Tibial nerve (tissue), 4 donors: ENCODE measurements around the gene AURKA. TPM values are rescaled to one million over a fixed set of nuclear protein-coding genes. Genes with fewer than 3 reads are reported as not detected.

Experiments
- DNase-seq, 2 donors: peaks; one replicate each; pipeline ENCODE4 v3.0.0-alpha.2; 2019; ENCODE audit warnings: low spot score in 2 of 2
- H3K27ac ChIP-seq, 4 donors: fragments of 200-600 bp; sonication (generic) in 3 of 4; one replicate each; pipeline ENCODE4 v1.5.1; 2017 to 2019; ENCODE audit warnings: mild to moderate bottlenecking in 1 of 4
- H3K27me3 ChIP-seq, 2 donors: fragments of 200-600 bp; sonication (generic) in 1 of 2; one replicate each; pipeline versions ENCODE4 v1.5.1 to v1.6.0; 2017 to 2019
- H3K36me3 ChIP-seq, 3 donors: fragments of 200-600 bp; sonication (generic); one replicate each; pipeline ENCODE4 v1.5.1; 2018 to 2019
- H3K4me1 ChIP-seq, 4 donors: fragments of 200-600 bp; sonication (generic) in 3 of 4; one replicate each; pipeline ENCODE4 v1.5.1; 2017 to 2019
- H3K4me3 ChIP-seq, 4 donors: fragments of 200-600 bp; sonication (generic) in 3 of 4; one replicate each; pipeline ENCODE4 v1.5.1; 2017 to 2019; ENCODE audit warnings: mild to moderate bottlenecking in 1 of 4, moderate library complexity in 1 of 4
- H3K9me3 ChIP-seq, 4 donors: fragments of 200-600 bp; sonication (generic) in 3 of 4; one replicate each; pipeline ENCODE4 v1.5.1; 2017 to 2019
- EP300 ChIP-seq, 2 donors: sonication (generic); formaldehyde crosslinking; IDR thresholded peaks; one replicate each; pipeline ENCODE4 v1.6.1; 2017; ENCODE audit warnings: antibody characterized with exemption in 2 of 2, mild to moderate bottlenecking in 1 of 2
- POLR2A ChIP-seq, 2 donors: fragments of 450-650 bp; IDR thresholded peaks; one replicate each; pipeline ENCODE4 v1.6.1; 2017; ENCODE audit warnings: antibody characterized with exemption in 2 of 2, mild to moderate bottlenecking in 2 of 2, moderate library complexity in 2 of 2
- WGBS, 2 donors: methylation state at CpG; one replicate each; pipeline ENCODE4 v1.1.5; 2018; 5-methylcytosine and 5-hydroxymethylcytosine counted together
- total RNA-seq, 4 donors: library from RNA; depleted of rRNA; stranded (reverse); fragments of >200 nt; gene quantifications; one replicate each; pipeline ENCODE4 v1.1.0, GENCODE V29; 2016
- TF ChIP-seq, protein P1 (sequence below), 5 experiments: fragments of 200-600 bp in 3 of 5; fragments of 450-650 bp in 2 of 5; sonication (generic) in 3 of 5; IDR thresholded peaks; one replicate each; pipeline ENCODE4 v1.5.1; 2016 to 2019; ENCODE audit warnings: antibody characterized with exemption in 5 of 5, mild to moderate bottlenecking in 3 of 5, moderate library complexity in 2 of 5

The AURKA gene
- 1 to 10 TPM in 3 of 4 donors, under 1 TPM in 1; 0.42 to 4.3 (median 1.7) TPM for total RNA-seq

DNA sequence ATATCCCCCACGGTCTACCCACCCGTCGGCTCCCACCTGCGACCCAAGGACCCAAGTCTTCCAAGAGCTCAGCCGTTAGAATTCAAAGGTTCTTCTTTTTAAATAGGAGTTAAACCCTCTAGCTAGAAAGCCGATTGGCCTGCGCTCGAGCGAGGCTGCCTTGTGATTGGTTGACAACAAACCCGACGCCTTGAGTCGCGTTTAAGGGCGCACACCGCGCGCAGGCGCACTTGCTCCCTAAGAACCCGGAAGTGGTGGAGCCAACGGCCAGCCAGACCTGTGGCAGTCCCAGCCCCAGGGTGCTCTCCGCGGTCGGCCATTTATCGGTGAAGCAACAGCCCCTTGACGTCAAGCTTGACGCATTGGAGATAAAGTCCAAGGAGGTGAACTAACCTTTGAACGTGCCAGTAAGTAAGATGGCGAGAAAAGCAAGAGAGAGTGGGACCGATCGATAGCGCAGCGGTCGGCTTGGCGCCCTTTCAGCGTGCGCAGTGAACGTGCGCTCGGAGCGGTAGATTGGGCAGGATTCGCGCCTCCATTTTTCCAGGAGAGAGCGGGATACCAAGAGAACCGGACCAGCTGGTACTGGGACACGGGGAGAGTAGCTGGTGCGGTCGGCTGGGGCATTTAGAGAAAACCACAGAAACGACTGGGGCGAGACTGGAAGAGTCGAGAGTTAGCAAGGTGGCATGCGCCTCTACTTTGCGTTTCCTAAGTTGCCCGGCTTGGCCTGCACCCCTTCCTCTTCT, at the start of gene AURKA, which contains the start of gene CSTF1:
TSS of gene AURKA (minus strand) at position 84 of the 749 bp plus-strand sequence. CDS start 4,018 bp downstream, outside the sequence.
TSS of gene CSTF1 (plus strand) at position 514 of the 749 bp plus-strand sequence. CDS start 2,908 bp downstream, outside the sequence.
- Histone ChIP-seq H3K36me3 (peaks cover 0 to 23% (median 15%) of the 10 kb centered on the region in 3 donors), H3K27me3 (no peaks in the 10 kb centered on the region), H3K27ac (peak within 1 kb of the TSS; percentile 49 to 90 (median 81)), H3K4me1 (peaks cover 0 to 31% (median 20%) of the 10 kb centered on the region in 4 donors), H3K4me3 (peak within 1 kb of the TSS; percentile 64 to 73 (median 68)), H3K9me3 (no peaks in the 10 kb centered on the region)
- 0 to 1% methylated on average over 46 to 53 of the region's 53 CpGs for WGBS, 2 donors
- DNase-seq = peak; percentile 97
- TF ChIP-seq, protein P1, sequence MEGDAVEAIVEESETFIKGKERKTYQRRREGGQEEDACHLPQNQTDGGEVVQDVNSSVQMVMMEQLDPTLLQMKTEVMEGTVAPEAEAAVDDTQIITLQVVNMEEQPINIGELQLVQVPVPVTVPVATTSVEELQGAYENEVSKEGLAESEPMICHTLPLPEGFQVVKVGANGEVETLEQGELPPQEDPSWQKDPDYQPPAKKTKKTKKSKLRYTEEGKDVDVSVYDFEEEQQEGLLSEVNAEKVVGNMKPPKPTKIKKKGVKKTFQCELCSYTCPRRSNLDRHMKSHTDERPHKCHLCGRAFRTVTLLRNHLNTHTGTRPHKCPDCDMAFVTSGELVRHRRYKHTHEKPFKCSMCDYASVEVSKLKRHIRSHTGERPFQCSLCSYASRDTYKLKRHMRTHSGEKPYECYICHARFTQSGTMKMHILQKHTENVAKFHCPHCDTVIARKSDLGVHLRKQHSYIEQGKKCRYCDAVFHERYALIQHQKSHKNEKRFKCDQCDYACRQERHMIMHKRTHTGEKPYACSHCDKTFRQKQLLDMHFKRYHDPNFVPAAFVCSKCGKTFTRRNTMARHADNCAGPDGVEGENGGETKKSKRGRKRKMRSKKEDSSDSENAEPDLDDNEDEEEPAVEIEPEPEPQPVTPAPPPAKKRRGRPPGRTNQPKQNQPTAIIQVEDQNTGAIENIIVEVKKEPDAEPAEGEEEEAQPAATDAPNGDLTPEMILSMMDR (IDR thresholded peaks at IDR 0.05) = peak in 1 of 5 experiments; percentile 27
- TF ChIP-seq POLR2A (IDR thresholded peaks at IDR 0.05) (peak in 1 of 2 donors; percentile 52), EP300 (IDR thresholded peaks at IDR 0.05) (peak; percentile 97)

DNA sequence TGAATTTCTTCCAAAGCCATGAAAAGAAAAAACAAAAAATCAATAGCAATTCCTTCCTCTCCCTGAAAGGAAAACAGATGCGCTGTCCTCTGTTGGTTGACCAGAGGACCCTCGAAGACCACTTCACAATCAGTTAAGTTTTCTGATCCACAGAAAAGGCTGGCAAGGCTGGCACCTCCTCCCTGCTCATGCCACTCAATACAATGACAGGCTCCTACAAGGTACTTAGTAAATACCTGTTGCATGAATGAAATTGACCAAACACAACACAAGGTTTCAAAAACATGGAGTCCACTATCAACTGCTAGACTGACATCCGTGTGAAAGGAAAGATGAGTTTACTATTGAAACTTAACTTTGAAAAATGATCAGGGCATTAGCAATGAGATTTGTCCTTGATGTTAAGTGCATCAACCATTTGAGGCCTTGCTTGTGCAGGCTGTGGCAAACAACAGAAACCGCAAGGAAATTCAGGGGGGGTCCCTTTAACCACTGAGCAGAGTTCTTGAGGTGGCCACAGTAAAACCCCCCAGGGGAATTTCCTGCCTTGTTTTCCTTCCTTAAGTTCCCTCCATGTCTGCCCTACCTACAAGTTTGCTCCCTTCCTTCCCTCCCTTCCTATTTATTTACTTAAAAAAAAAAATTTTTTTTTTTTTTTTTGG, 48.5 kb upstream of the AURKA start:
- Histone ChIP-seq H3K27ac (no peak overlapping the region), H3K36me3 (no peaks in the 10 kb centered on the region), H3K27me3 (no peaks in the 10 kb centered on the region), H3K4me1 (no peaks in the 10 kb centered on the region), H3K9me3 (no peaks in the 10 kb centered on the region), H3K4me3 (no peak overlapping the region)
- TF ChIP-seq POLR2A (IDR thresholded peaks at IDR 0.05) (no peak), EP300 (IDR thresholded peaks at IDR 0.05) (no peak)
- TF ChIP-seq, protein P1 (IDR thresholded peaks at IDR 0.05) = no peak
- no peak for DNase-seq
- 84 to 85% methylated on average over 4 of the region's 4 CpGs for WGBS, 2 donors

DNA sequence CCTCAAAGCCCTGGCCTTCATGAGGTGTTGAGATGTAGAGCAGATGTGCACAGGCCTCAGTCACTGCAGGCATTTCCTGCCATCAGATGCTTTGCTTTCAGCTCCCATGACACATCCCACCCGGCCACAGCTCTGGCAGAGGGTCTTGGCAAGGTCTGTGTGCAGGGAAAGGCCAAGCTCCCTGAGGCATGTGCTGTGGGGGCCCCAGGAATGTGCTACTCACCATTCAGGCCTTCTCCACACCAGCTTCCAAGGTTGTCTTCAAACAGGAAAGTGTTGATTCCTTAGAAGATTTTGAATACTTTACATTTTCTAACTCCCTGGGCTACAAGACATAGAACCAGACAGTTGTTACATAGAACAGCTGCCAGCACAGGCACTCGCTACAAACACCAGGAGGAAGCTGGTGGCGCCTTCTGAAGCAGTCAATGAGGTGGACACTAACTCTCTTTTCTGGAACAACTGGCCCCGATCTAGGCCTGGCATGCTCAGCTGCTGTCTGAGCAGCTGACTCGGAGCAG, 47.8 kb upstream of the AURKA start:
- DNase-seq = no peak
- Histone ChIP-seq H3K4me3 (no peak overlapping the region), H3K4me1 (no peaks in the 10 kb centered on the region), H3K27me3 (no peaks in the 10 kb centered on the region), H3K27ac (peak overlapping the region in 1 of 4 donors; percentile 1), H3K9me3 (no peaks in the 10 kb centered on the region), H3K36me3 (no peaks in the 10 kb centered on the region)
- TF ChIP-seq, protein P1 (IDR thresholded peaks at IDR 0.05) = no peak
- no peak for TF ChIP-seq EP300 (IDR thresholded peaks at IDR 0.05)
- TF ChIP-seq POLR2A (IDR thresholded peaks at IDR 0.05) = no peak
- 30 to 52% methylated on average over 5 of the region's 5 CpGs for WGBS, 2 donors

DNA sequence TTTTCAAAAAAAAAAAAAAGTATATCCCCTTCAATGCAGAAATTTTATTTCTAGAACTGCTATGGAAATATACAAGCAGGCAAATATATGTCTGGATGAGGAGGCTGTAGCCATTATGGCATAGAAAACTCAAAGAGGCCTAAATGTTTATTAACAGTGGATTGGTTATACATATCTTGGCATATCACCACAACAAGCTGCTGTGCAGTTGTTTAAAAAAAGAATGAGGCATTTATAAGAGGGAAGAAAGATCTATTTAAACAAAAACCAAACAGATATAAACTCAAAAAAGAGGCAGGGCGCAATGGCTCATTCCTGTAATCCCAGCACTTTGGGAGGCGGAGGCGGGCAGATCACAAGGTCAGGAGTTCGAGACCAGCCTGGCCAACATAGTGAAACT, 46.3 kb upstream of the AURKA start:
- H3K9me3 ChIP-seq = no peaks in the 10 kb centered on the region
- TF ChIP-seq, protein P1 (IDR thresholded peaks at IDR 0.05) = no peak
- TF ChIP-seq EP300 (IDR thresholded peaks at IDR 0.05) (no peak), POLR2A (IDR thresholded peaks at IDR 0.05) (no peak)

More for the DNA sequence above, 46.3 kb upstream of the AURKA start:
- DNase-seq = no peak
- no peaks in the 10 kb centered on the region for H3K27me3 ChIP-seq
- no peaks in the 10 kb centered on the region for H3K4me1 ChIP-seq
- no peak overlapping the region for H3K4me3 ChIP-seq
- no peak overlapping the region for H3K27ac ChIP-seq
- WGBS, 2 donors = 57 to 62% methylated on average over 4 of the region's 4 CpGs
- H3K36me3 ChIP-seq = no peaks in the 10 kb centered on the region
